Retinal pigment epithelial cell (primary cell): ENCODE data around the gene PLK5.

Experiments
- DNase-seq: peaks from one replicate; pipeline ENCODE4 v3.0.0-alpha.2; 2010; ENCODE audit warnings: low read depth
- H3K4me3 ChIP-seq: 2 replicates; pipeline ENCODE4 v1.5.1; 2011; ENCODE audit warnings: mild to moderate bottlenecking, low read length, control low read depth, moderate library complexity
- TF ChIP-seq, protein P1 (sequence below): conservative IDR thresholded peaks from 2 replicates; pipeline ENCODE4 v1.5.1; 2011; ENCODE audit warnings: low read depth, low read length, control low read depth, inconsistent platforms

PLK5 gene

GRCh38 chr19:1487576-1488281, 36.1 kb upstream of the PLK5 start:
- H3K4me3 ChIP-seq, result no peak overlapping the region
- no peak for DNase-seq
- TF ChIP-seq, protein P1, sequence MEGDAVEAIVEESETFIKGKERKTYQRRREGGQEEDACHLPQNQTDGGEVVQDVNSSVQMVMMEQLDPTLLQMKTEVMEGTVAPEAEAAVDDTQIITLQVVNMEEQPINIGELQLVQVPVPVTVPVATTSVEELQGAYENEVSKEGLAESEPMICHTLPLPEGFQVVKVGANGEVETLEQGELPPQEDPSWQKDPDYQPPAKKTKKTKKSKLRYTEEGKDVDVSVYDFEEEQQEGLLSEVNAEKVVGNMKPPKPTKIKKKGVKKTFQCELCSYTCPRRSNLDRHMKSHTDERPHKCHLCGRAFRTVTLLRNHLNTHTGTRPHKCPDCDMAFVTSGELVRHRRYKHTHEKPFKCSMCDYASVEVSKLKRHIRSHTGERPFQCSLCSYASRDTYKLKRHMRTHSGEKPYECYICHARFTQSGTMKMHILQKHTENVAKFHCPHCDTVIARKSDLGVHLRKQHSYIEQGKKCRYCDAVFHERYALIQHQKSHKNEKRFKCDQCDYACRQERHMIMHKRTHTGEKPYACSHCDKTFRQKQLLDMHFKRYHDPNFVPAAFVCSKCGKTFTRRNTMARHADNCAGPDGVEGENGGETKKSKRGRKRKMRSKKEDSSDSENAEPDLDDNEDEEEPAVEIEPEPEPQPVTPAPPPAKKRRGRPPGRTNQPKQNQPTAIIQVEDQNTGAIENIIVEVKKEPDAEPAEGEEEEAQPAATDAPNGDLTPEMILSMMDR, result no peak

DNA sequence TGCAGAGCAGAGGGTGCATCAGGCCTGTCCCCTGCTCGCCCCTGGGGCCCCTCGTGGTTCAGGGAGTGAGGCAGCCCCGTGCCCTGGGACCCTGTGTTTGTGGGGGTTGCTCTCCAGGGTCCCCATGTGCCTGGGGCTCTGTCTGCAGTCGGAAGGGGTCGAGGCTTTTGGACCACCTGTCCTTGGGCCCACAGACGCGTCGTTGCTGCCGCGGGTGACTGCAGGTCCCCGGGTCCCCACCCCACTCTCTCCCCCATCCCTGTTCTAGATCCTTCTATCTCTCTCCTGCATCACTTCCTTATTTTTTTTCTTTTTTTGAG, 35.6 kb upstream of the PLK5 start:
- TF ChIP-seq, protein P1, result no peak
- no peak overlapping the region for H3K4me3 ChIP-seq
- no peak for DNase-seq

DNA sequence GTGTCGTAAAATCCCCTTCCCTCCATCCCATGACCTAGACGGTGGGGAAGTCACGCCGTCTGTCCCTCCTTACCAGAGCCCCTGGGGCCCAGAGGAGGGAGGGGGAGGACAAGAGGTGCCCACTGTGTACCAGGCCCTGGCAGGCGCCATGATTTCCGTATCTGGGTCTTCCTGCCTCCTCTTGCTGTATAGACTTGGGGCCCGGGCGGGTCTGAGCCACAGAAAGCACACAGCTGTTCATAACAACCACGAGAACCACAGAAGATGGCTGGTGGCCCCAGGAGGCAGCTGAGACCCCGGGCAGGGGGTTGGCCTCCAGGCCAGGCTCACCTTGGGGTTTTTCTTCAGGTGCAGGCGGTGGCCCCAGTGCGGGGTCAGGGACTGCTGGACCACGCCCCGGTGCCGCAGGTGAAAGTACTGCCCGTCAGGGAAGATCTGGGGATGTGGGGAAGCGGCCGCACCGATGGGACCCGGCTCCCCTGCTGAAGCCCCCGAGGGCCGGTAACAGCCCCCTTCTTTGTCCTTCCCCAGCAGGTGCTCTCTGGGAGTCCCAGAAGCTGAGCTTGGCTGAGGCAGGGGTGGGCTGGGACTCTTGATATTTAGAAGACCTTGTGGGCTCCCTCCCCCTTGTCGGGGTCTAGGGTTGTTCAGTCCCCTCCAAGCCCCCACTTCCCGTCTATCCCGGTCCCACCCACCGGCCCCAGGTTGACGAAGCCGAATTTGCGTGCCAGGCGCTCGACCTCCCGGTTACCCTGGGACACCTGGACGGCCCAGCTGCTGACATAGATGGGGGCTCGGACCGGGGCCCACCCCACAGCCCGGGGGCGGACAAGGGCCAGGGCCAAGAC, 34.2 kb upstream of the PLK5 start:
- H3K4me3 ChIP-seq, result peak overlapping the region; percentile 53
- TF ChIP-seq, protein P1, result no peak
- no peak for DNase-seq

- H3K4me3 ChIP-seq, result peak within 1 kb of the TSS; percentile 53
- TF ChIP-seq, protein P1, result no peak
- DNase-seq, result peak; percentile 95
These were observed 33.4 kb upstream of the PLK5 start, which contains the start of gene PCSK4 for GRCh38 chr19:1490311-1491113. Gene PCSK4, minus strand, starts transcription at chr19:1490350. Its CDS starts 4 bp downstream, at chr19:1490346.

DNA sequence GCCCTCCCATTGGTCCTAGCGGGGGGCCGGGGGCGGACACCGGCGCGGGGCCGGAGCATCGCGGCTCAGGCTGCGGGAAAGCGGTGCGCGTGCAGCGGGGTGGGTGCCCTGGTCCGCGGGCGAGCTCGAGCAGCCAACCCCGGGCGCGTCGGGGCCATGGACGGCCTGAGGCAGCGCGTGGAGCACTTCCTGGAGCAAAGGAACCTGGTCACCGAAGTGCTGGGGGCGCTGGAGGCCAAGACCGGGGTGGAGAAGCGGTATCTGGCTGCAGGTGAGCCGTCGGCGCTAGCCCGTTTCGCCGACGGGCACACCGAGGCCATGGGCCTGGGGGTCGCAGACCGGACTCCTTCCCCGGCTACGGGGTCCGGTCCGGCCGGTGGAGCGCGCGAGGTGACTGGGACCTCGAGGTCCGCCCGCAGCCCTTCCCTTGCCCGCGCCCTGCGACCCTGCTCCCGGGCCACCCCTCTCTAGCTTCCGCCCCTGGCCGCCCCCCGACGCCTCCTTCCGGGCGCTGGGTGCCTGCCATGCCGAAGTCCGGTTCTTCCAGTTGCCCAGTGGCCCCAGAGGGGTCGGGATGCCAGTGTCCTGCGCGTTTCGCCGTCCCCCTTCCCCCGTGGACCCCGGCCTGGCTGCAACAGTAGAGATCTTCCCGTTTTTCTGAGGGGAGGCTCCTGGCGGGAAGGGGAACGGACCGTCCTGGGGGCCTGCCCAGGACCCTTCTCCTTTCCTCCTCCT, 32.6 kb upstream of the PLK5 start, which contains the start of gene REEP6:
Gene REEP6 (plus strand): TSS at position 68 of the 735 bp plus-strand sequence. CDS start 89 bp downstream, at position 157.
- no peak for DNase-seq
- peak within 1 kb of the TSS; percentile 53 for H3K4me3 ChIP-seq
- TF ChIP-seq, protein P1, result no peak

- DNase-seq, result no peak
- peak overlapping the region; percentile 47 for H3K4me3 ChIP-seq
- TF ChIP-seq, protein P1, result no peak
These were observed 32.1 kb upstream of the PLK5 start for GRCh38 chr19:1491849-1492170.
